H9 (cell line): ENCODE results near the gene DEAF1. TPM values are rescaled to one million over a fixed set of nuclear protein-coding genes. Genes with fewer than 3 reads are reported as not detected.
A peak's percentile ranks its signal among the peaks of the same experiment; 100 is the strongest.

ENCODE experiments used
- DNase-seq: peaks from one replicate; pipeline ENCODE4 v3.0.0-alpha.2; 2017
- H2AFZ ChIP-seq: one replicate; pipeline ENCODE4 v1.6.1; 2013; ENCODE audit warnings: mild to moderate bottlenecking, low read length, control low read depth, moderate library complexity
- H2AK5ac ChIP-seq: 2 replicates; pipeline ENCODE4 v1.6.1; 2013; ENCODE audit warnings: low read length, control low read depth, mixed read lengths; ENCODE audit not compliant: insufficient read length
- H2BK120ac ChIP-seq: one replicate; pipeline ENCODE4 v1.6.1; 2013; ENCODE audit warnings: low read depth, mild to moderate bottlenecking, low read length, control low read depth, inconsistent platforms; ENCODE audit not compliant: poor library complexity, severe bottlenecking
- H2BK12ac ChIP-seq: 2 replicates; pipeline ENCODE4 v1.6.1; 2013; ENCODE audit warnings: low read length, control low read depth, mixed read lengths, low read depth; ENCODE audit not compliant: insufficient read length
- H2BK15ac ChIP-seq: 2 replicates; pipeline ENCODE4 v1.6.1; 2013; ENCODE audit warnings: low read depth, low read length, control low read depth
- H2BK20ac ChIP-seq: one replicate; pipeline ENCODE4 v1.6.1; 2013; ENCODE audit warnings: low read depth, mild to moderate bottlenecking, low read length, control low read depth, inconsistent platforms; ENCODE audit not compliant: poor library complexity, severe bottlenecking
- H2BK5ac ChIP-seq: 2 replicates; pipeline ENCODE4 v1.6.1; 2013; ENCODE audit warnings: low read length, control low read depth, mixed read lengths; ENCODE audit not compliant: insufficient read length
- H3K14ac ChIP-seq: 2 replicates; pipeline ENCODE4 v1.6.1; 2013; ENCODE audit warnings: low read length, control low read depth; ENCODE audit not compliant: insufficient read depth
- H3K18ac ChIP-seq: 2 replicates; pipeline ENCODE4 v1.6.1; 2013; ENCODE audit warnings: low read depth, mild to moderate bottlenecking, mixed read lengths, low read length, control low read depth; ENCODE audit not compliant: insufficient read length
- H3K23ac ChIP-seq: 2 replicates; pipeline ENCODE4 v1.6.1; 2013; ENCODE audit warnings: low read length, control low read depth, mixed read lengths, low read depth; ENCODE audit not compliant: insufficient read length
- H3K23me2 ChIP-seq: 2 replicates; pipeline ENCODE4 v1.6.1; 2013; ENCODE audit warnings: low read depth, mild to moderate bottlenecking, mixed read lengths, low read length, control low read depth; ENCODE audit not compliant: insufficient read length, poor library complexity, severe bottlenecking
- H3K27ac ChIP-seq: 2 replicates; pipeline ENCODE4 v1.5.1; 2013; ENCODE audit warnings: low read length, control low read depth, mixed read lengths, low read depth; ENCODE audit not compliant: insufficient read length
- H3K27me3 ChIP-seq: 2 replicates; pipeline ENCODE4 v1.6.1; 2013; ENCODE audit warnings: low read length, control low read depth, inconsistent platforms; ENCODE audit not compliant: insufficient read depth
- H3K4ac ChIP-seq: 2 replicates; pipeline ENCODE4 v1.6.1; 2013; ENCODE audit warnings: low read depth, mild to moderate bottlenecking, control low read depth, inconsistent platforms, low read length, moderate library complexity
- H3K4me1 ChIP-seq: 2 replicates; pipeline ENCODE4 v1.6.1; 2013; ENCODE audit warnings: low read length, control low read depth, inconsistent platforms; ENCODE audit not compliant: insufficient read depth
- H3K4me2 ChIP-seq: 2 replicates; pipeline ENCODE4 v1.6.1; 2013; ENCODE audit warnings: low read length, control low read depth, mixed read lengths; ENCODE audit not compliant: insufficient read length, insufficient read depth
- H3K56ac ChIP-seq: 2 replicates; pipeline ENCODE4 v1.6.1; 2013; ENCODE audit warnings: low read depth, mild to moderate bottlenecking, mixed read lengths, low read length, control low read depth; ENCODE audit not compliant: insufficient read length
- H3K79me1 ChIP-seq: 2 replicates; pipeline ENCODE4 v1.6.1; 2013; ENCODE audit warnings: low read depth, mild to moderate bottlenecking, moderate library complexity, low read length, control low read depth, inconsistent platforms; ENCODE audit not compliant: insufficient read depth, poor library complexity, severe bottlenecking
- H3K79me2 ChIP-seq: 2 replicates; pipeline ENCODE4 v1.6.1; 2013; ENCODE audit warnings: low read length, control low read depth, inconsistent platforms; ENCODE audit not compliant: insufficient read depth
- H3K9ac ChIP-seq: 2 replicates; pipeline ENCODE4 v1.6.1; 2013; ENCODE audit warnings: low read length, control low read depth, mixed read lengths; ENCODE audit not compliant: insufficient read length; ENCODE audit errors: extremely low read depth
- H3K9me3 ChIP-seq: one replicate; pipeline ENCODE4 v1.6.1; 2013; ENCODE audit warnings: low read depth, low read length, inconsistent platforms; ENCODE audit not compliant: control insufficient read depth
- H3T11ph ChIP-seq: one replicate; pipeline ENCODE4 v1.6.1; 2013; ENCODE audit warnings: mild to moderate bottlenecking, low read length, control low read depth, inconsistent platforms
- H4K20me1 ChIP-seq: one replicate; pipeline ENCODE4 v1.6.1; 2013; ENCODE audit not compliant: control insufficient read depth, insufficient read length, insufficient read depth
- H4K5ac ChIP-seq: 2 replicates; pipeline ENCODE4 v1.6.1; 2013; ENCODE audit warnings: low read depth, mild to moderate bottlenecking, mixed read lengths, low read length, control low read depth; ENCODE audit not compliant: insufficient read length
- H4K8ac ChIP-seq: replicated peaks from 2 replicates; pipeline ENCODE4 v1.6.1; 2013; ENCODE audit warnings: low read length, control low read depth, mixed read lengths, low read depth; ENCODE audit not compliant: insufficient read length
- H4K91ac ChIP-seq: 2 replicates; pipeline ENCODE4 v1.6.1; 2013; ENCODE audit warnings: low read depth, mild to moderate bottlenecking, moderate library complexity, mixed read lengths, low read length, control low read depth; ENCODE audit not compliant: insufficient read length
- H3K27ac Mint-ChIP-seq, 3 experiments: 2 replicates in 2 of 3; 3 replicates in 1 of 3; pipeline ENCODE4 v1.8.0; 2020 to 2021; ENCODE audit warnings: mixed read lengths in 3 of 3, mild to moderate bottlenecking in 1 of 3, moderate library complexity in 1 of 3
- H3K27me3 Mint-ChIP-seq: 2 replicates; pipeline ENCODE4 v1.8.0; 2021; ENCODE audit warnings: low read depth, mild to moderate bottlenecking, moderate library complexity, mixed read lengths
- H3K36me3 Mint-ChIP-seq, 3 experiments: 2 replicates in 2 of 3; 3 replicates in 1 of 3; pipeline ENCODE4 v1.8.0; 2020 to 2021; ENCODE audit warnings: low read depth in 3 of 3, mixed read lengths in 3 of 3; ENCODE audit not compliant: insufficient read depth in 1 of 3
- H3K4me1 Mint-ChIP-seq, 2 experiments: 2 replicates each; pipeline ENCODE4 v1.8.0; 2020; ENCODE audit warnings: mixed read lengths in 2 of 2
- H3K4me3 Mint-ChIP-seq, 2 experiments: 2 replicates in 1 of 2; 3 replicates in 1 of 2; pipeline ENCODE4 v1.8.0; 2020 to 2021; ENCODE audit warnings: mild to moderate bottlenecking in 2 of 2, mixed read lengths in 2 of 2, moderate library complexity in 1 of 2
- H3K9me3 Mint-ChIP-seq, 2 experiments: 2 replicates in 1 of 2; 3 replicates in 1 of 2; pipeline ENCODE4 v1.8.0; 2020; ENCODE audit warnings: mild to moderate bottlenecking in 2 of 2, mixed read lengths in 2 of 2, moderate library complexity in 1 of 2
- CTCF ChIP-seq: fragments of 200-600 bp; sonication (generic); conservative IDR thresholded peaks from 3 replicates; pipeline ENCODE4 v1.8.0; 2021; ENCODE audit warnings: antibody characterized with exemption, mild to moderate bottlenecking
- WGBS: extraction: QIAGEN DNeasy Blood & Tissue Kit; methylation state at CpG from one replicate; pipeline ENCODE4 v1.1.7; 2013; ENCODE audit warnings: missing lambda C conversion rate, low lambda C conversion rate, mixed read lengths; ENCODE audit not compliant: insufficient read length; ENCODE audit errors: extremely low coverage; 5-methylcytosine and 5-hydroxymethylcytosine counted together
- total RNA-seq: library from RNA; stranded (reverse); gene quantifications from 2 replicates; pipeline ENCODE4 v1.2.1, GENCODE V29; 2021

Gene DEAF1
- total RNA-seq, 1 experiment from 2014 or later: 67.3 TPM

- no peak within 1 kb of the TSS for H3K56ac ChIP-seq
- H3K79me2 ChIP-seq: no peaks in the 10 kb centered on the region
- H4K8ac ChIP-seq: no peak within 1 kb of the TSS
- no peak within 1 kb of the TSS for H2BK12ac ChIP-seq
- peak within 1 kb of the TSS; percentile 33 for H3K4me2 ChIP-seq
- H3K27ac ChIP-seq: no peak within 1 kb of the TSS
- H3T11ph ChIP-seq: no peak within 1 kb of the TSS
- TF ChIP-seq CTCF: no peak
- H3K23me2 ChIP-seq: peaks cover 3% of the 10 kb centered on the region
- no peaks in the 10 kb centered on the region for H3K27me3 Mint-ChIP-seq
- H2BK15ac ChIP-seq: no peak within 1 kb of the TSS
- peak within 1 kb of the TSS; percentile 70 to 71 for H3K4me3 Mint-ChIP-seq
- no peak within 1 kb of the TSS for H4K5ac ChIP-seq
- H2BK120ac ChIP-seq: no peak within 1 kb of the TSS
- H3K4me1 Mint-ChIP-seq: peaks cover 15 to 29% of the 10 kb centered on the region in 2 experiments
- no CpG with 5 or more reads among the region's 90 CpGs for WGBS
- H3K9ac ChIP-seq: no peak within 1 kb of the TSS
- no peaks in the 10 kb centered on the region for H3K79me1 ChIP-seq
- no peak within 1 kb of the TSS for H2AK5ac ChIP-seq
- H3K27ac Mint-ChIP-seq: peak within 1 kb of the TSS in 2 of 3 experiments; percentile 52 to 68; a peak in 2 of 7 replicates
- H3K18ac ChIP-seq: no peak within 1 kb of the TSS
- H3K4me1 ChIP-seq: peaks cover 5% of the 10 kb centered on the region; the same call in 1 of the 2 replicates
- H3K36me3 Mint-ChIP-seq: peaks cover 0 to 8% (median 7%) of the 10 kb centered on the region in 3 experiments; a peak in 2 of 7 replicates
- H3K14ac ChIP-seq: no peak within 1 kb of the TSS; the same call in 1 of the 2 replicates
- DNase-seq: peak; percentile 45
- no peaks in the 10 kb centered on the region for H3K9me3 Mint-ChIP-seq
- no peaks in the 10 kb centered on the region for H4K20me1 ChIP-seq
- no peak within 1 kb of the TSS for H2BK20ac ChIP-seq
- H2AFZ ChIP-seq: no peak within 1 kb of the TSS
- H2BK5ac ChIP-seq: no peak within 1 kb of the TSS
- no peak within 1 kb of the TSS for H3K23ac ChIP-seq
- H3K9me3 ChIP-seq: no peaks in the 10 kb centered on the region
- no peaks in the 10 kb centered on the region for H3K27me3 ChIP-seq
- no peak within 1 kb of the TSS for H3K4ac ChIP-seq
- no peak within 1 kb of the TSS for H4K91ac ChIP-seq
Measured at GRCh38 chr11:705646-706438, 10.8 kb upstream of the DEAF1 start, which contains the start of gene EPS8L2. EPS8L2 (plus strand) TSS chr11:706231; CDS start chr11:709408, 3,177 bp downstream.
